ENCODE data around the gene MB21D2.
A peak's percentile ranks its signal among the peaks of the same experiment; 100 is the strongest.

The MB21D2 gene

DNA sequence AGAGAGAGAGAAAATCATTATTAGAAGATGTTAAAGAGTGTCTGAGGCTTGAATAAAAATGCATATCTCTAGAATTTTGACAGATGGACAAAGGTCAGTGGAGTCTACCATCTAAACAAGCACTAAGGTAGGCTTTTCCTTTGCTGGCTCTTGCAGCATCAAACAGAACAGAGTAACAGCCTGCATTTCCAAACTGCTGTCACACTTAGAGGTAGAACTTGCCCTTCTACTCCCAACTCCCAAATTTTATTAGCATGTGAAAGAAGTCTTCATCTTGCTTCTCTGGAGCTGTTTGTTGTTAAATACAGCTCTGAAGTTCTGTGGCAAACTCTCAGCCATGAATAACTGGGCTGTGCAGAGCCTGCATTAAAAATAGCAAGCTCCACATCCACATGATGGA is 4.1 kb upstream of the MB21D2 start:
- DNase-seq (ENCODE audit: low spot score), result no peak

DNA sequence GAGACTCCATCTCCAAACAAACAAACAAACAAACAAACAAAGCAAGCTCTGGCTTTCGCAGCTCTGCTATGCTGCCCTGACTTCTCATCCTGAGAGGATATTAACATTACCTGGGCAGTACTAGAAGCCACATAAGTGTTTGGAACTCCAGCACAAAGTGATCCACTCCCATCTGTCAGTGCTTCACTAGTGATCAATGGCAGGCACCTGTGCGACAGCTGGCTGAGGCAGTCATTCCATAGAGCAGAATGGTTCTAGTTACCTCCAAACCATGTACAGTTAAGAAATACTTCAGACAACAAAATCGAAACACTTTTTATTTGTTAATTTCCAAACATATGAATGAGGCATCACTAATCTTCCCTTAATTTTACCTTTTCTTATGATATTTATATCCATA is 2.8 kb upstream of the MB21D2 start:
- no peak for DNase-seq (ENCODE audit: low spot score)

DNA sequence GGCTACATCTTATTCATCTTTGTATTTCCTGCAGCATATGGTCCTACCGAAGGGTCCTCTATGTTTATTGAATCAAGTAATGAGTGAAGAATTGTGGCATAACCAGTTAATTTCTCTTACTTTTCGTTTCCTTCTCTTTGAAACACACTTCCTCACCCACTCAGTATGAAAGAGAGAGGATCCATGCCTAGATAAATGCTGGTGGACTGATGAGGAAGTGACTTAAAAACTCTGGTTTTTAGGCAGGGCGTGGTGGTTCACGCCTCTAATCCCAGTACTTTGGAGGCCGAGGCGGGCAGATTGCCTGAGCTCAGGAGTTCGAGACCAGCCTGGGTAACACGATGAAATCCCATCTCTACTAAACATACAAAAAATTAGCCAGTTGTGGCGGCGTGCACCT is 2.2 kb upstream of the MB21D2 start:
- DNase-seq (ENCODE audit: low spot score), result peak; percentile 46

DNA sequence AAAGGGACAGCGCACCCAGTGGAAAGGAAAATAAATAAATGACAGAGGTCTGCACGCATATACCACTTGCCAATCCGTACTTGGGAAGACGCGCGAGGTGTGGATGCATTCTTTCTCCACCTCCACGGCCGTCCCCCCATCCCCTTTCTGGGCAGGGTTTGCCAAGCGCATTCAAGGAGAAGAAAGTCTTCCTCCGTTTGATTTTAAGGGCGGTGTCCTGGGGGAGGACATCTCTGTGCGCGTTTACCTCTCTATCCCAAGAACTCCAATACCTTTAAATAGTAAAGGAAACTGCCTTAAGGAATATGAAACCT is 576 bp upstream of the MB21D2 start:
- no peak for DNase-seq (ENCODE audit: low spot score)

DNA sequence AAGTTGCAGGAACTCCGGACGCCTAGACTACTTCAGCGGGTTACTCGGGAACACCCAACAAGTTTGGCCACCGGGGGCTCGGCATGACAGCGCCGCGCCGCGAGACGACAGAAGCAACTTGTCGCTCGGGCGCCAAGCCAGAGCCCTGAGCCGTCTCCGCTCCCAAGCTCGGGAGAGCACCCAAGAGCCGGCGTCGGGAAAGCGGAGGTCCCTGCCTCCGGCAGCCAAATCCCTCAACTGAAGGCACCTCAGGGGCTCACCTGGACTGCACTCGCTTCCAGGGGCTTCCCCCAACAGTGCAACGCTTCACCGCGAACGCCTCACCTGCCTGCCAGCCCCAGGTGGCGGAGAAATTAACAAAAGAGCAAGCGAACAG is 640 bp downstream of the MB21D2 start:
- peak; percentile 69 for DNase-seq (ENCODE audit: low spot score)

DNA sequence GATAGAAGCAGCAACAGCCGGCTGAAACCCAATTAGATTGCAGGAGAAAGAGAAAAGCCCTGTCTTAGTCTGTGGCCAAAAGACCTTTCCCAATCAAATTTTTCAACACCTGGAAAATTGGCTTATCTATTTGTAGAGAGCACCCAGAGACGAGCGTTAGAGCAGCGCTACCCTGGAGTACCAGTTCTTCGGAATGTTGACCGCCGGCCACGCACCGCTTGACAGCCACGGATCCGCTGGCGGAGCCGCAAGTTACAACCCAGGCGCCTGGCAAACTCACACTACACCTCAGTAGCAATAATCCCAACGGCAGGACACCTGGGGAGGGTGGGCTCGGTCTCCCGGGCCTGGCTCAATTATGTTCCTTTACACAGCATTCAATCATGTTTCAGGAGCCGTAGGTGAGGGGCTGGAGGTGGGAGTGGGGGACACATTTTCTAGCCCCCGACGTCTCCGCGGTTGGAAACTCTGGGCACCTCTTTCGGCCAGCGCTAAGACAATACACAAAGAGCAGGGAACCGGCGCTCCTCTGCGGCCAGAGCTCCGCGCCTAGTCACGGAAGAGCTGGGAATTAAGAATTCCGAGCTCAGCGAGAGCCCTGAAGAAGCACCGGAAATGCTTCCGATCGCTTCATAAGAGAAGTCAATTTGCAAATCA is 1.2 kb downstream of the MB21D2 start:
- DNase-seq (ENCODE audit: low spot score), result no peak

DNA sequence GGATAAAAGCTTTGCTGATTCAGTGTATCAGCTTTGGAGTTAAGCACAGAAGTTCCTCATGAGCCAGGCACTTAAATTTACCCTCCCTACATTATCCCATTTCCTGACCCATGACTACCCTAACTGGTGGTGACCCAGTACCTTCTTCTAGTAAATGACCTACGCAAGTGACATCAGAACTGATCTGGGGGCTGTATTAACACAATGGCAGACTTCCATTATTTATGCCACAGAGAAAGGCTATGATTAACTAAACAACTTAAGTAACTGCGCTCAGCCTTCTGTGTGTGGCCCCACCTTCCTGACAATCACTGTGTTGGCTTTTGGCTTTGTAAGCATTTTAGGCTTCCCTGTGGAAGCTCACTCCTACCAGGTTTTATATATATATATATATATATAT is 1.9 kb downstream of the MB21D2 start:
- peak; percentile 34 for DNase-seq (ENCODE audit: low spot score)

DNA sequence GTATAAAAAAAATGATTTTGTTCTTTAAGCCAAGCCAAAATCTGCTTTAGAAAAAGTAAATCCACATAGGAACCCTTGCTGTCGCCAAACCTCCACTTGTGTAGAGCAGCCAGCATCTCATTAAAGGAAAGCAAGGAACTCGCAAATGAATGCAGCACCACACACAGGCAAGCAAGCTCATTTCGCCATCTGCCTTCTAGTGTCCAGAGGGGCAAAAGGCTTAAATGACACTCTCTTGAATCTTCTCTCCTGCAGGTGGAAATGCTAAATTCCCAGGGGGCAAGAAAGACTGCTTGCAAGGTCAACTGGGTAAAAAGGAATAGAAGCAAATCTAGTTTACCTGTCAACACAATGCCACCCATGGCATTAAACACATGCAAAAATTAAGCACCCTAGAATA is 2.4 kb downstream of the MB21D2 start:
- DNase-seq (ENCODE audit: low spot score), result peak; percentile 81

DNA sequence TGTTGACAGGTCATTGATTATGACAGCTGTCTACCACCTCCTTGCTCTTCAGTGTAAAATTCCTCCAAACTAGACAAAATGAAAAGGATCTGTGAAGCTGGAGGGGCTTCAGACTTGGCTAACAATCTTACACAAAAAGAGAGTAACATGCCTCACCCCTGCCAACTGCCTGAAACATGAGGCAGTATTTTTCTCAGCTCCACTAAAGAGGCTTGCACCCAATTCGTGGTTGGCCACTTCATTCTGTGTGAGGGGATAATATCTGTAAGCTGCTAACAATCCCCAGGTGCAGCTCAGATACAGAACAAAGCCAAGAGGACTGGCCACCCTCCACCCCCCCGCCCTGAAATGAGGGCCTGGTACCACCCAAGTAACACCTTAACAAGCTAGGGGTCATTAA is 2.8 kb downstream of the MB21D2 start:
- DNase-seq (ENCODE audit: low spot score), result no peak

DNA sequence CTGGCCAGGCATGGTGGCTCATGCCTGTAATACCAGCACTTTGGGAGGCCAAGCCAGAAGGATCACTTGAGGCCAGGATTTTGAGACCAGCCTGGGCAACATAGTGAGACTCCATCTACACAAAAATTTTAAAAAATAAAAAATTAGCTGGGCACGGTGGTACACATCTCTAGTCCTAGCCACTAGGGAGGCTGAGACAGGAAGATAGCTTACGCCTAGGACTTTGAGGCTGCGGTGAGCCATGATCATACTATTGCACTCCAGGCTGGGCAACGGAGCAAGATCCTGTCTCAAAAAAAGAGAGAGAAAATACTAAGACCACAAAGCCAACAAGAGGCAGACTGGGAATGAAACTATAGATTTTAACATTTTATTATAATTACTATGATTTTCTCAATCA is 4.1 kb downstream of the MB21D2 start:
- DNase-seq (ENCODE audit: low spot score), result no peak

DNA sequence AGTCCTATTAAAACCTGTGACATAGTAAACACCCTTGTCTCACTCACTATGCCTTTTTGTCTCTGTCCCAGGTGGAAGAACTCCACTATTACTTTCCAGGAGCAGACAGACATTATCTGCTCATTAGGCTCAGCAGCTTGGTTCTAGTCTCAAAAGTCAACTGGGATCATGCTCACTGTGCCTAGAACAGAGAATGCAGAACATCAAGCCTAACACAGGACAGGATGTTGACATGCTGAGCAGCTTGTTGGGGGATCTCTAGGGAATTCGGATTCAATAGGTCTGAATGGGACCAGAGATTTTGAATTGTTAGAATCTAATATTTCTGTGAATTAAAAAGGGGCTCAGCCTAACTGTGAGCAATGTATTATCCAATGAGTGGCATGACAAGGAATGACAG is 6.4 kb downstream of the MB21D2 start:
- no peak for DNase-seq (ENCODE audit: low spot score)

DNA sequence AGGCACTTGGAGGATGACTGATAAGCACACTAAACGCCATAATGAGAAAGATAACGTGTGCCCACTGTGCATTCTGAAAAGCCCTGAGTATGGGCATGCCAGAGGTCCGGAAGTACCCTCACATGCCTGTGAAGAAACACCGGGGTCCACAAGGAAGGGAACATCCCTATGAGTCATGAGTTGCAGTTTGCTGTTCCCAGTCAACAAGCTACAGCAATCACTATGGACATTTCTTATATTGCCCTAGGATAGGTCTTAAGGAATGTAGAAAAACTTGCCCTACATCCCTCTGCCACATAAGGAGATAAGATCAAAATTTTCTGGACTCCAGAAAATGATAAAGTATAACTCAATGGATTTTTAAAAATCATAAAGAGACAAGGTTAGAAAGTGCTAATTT is 9.9 kb downstream of the MB21D2 start:
- DNase-seq (ENCODE audit: low spot score), result no peak

DNA sequence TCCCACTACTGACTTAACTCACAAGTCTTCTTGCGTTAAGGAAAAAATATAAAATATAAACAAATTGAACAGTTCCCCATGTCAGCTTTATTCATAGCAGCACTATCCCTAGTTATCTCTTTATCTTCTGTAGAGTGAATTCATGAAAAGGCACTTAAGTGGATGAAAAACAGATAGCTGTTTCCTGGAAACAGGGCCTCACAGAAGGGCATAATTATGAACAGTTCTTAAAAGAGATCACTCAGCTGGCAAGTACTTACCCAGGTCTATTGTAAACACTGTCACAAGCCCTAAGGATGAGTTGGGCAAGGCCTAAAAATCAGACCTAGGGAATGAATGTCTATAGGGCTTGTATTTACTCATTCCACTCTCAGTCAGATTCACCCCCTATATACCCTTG is 10.7 kb downstream of the MB21D2 start:
- no peak for DNase-seq (ENCODE audit: low spot score)

DNA sequence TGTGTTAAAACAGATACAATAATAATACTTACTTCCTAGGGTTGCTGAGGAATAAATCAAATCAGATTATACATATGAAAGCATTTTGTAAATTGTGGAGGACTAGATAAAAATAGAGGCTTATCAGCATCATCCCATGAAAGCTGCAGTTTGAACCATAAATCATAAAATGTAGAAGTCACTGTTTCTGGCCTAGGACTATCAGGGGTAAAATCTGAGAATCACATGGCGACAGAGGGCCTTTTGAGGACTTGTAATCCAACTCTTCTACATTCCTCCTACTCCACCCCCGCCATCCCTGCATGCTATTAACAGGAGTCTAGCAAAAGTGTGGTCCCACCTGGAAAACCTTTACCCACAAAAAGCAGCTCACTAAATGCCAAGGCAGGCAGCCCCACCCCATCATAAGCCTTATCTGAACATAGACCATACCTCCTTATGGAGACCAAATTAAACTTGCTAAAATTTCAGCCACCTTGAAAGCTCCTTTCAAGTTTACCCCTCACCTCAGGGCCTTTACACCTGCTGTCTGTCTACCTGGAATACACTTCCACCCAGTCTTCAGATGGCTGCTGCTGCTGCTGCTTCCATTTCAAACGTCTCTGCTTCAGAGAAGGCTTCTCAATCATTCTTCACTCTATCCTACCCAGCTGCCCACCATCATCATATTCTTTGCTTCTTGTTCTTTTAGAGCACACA is 11.5 kb downstream of the MB21D2 start:
- no peak for DNase-seq (ENCODE audit: low spot score)

DNA sequence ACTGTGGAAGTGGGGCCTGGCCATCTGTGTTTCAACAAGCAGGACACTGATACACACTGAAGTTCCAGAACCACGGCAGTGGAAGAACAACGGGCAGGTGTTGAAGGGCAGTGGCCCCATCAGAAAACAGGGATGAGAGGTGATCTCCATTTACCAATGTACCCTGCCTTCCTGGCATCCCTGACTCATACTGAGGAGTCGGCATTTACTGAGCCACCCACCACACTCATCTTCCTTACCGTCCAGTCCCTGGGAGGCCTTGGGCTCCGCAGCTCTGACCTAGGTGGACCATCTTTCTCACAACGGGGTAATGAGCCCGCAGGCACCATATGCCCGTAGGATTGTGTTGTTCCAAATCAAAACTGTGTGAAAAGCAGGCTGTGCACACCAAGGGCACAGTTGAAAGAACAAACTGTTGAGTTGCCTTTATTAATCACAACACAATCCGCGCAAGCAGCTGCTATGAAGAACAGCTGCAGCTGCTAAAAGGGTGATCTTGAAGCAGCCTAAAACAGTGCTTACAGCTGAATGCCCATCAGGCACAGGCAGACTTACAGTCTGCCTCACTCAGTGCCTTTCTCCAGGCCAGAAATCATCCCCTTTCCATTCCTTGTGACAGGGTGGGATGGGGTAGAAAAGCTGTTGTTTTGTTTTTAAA is 12.9 kb downstream of the MB21D2 start:
- DNase-seq (ENCODE audit: low spot score), result peak; percentile 17

DNA sequence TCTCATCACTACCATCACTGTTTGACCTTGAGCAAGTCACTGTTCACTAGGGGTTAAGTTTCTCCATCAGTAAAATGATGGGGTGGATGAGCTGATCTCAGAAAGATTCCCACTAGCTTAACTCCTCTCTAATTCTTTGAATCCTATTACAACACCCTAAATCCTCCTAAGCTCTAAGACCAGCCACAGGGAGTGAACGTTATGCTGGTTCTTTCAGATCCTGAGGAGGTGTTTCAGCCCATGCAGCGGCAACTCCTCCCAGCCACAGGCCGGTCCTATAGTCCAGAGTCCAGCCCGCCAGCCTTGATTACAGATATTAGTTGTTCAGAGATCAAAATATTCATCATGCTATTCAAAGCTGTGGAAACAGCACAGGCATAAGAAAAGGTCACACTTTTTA is 15.1 kb downstream of the MB21D2 start:
- DNase-seq (ENCODE audit: low spot score), result no peak

DNA sequence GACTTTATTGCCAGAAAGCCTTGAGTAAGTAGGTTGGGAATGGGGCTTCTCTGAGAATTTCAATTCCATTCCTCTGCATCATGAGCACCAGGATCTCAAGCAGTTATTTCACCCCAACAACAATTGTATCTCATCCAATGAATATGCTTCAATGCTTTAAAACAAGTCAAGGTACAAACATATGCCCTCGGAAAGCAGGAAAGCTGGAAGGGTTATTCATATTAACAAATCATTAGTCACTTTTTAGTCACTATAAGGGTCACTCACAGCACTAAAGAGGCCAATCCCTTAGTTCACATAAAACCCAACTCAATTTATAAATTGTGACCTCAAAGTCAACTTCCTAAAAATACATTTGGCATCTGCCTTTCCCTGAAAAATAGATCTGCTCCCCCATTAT is 16.2 kb downstream of the MB21D2 start:
- DNase-seq (ENCODE audit: low spot score), result no peak

DNA sequence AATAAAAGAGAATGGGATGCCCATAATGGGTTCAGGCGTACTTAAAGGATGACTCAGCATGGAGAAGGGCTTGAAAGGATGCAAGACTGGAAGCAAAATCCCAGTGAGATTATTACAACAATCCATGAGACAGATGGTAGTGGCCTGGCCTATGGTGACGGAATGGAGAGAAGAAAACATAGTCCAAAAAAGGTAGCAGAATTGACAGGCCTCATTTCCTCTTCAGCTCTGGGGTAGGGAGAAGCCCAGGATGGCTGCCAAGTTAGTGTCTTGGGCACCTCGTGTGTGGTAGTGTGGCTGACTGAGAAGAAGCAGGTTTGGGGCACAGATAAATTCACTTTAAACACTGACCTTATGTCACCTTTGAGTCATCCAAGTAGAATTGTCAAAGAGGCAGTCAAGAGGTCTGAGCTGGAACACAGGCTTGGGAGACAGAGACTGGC is 18.1 kb downstream of the MB21D2 start:
- DNase-seq (ENCODE audit: low spot score), result peak; percentile 32

DNA sequence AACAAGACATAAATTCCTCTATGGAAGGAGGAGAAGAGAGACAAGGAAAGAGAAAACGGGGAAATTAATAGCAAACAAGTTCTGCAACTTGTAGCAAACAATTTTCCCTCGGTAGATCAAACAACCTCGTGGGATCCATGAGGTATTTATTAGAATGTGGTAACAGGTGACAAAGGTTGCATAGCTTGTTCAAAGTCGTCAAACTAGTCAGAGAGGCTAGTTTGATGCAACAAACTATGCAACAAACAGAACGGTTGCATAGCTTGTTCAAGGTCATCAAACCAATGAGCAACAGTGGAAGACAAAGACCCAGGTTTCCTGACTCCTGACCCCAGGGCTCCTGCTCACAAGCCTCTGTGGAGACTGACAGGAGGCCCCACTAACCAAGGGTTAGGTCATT is 20.7 kb downstream of the MB21D2 start:
- DNase-seq (ENCODE audit: low spot score), result no peak

DNA sequence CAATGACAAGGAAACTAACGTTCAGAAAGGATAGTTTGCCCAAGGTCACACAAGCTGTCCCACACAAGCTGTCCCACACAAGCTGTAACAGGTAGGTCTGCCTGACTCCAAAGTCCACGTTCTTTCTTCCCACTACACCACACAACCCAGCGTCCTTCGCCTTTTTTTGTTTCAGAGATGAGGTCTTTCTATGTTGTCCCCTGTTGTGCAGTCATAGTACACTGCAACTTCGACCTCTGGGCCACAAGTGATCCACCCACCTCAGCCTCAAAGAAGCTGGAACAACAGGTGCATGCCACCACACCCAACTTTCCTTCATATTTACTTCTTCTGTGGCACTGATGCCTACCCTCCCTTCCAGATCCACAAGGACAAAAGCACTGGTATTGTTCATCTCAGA is 21.4 kb downstream of the MB21D2 start:
- DNase-seq (ENCODE audit: low spot score), result no peak

DNA sequence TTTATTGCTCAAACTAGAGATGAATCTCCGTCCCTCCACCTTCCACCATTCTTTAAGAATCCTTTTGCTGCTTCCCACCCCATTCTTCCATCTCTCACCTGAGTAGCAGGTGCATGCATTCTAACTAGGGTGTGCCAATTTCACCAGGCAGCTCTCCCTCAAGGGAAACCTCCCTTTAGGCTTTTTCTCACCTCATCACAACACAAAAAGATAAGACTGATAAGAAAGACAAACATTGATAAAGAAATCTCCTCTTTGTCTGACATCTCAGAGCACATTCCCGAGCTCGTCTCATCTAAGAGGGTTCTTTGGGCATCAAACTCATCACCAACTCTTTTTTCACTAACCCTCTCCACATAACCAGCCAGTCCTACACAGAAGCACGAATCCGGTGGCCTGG is 23.0 kb downstream of the MB21D2 start:
- no peak for DNase-seq (ENCODE audit: low spot score)

DNA sequence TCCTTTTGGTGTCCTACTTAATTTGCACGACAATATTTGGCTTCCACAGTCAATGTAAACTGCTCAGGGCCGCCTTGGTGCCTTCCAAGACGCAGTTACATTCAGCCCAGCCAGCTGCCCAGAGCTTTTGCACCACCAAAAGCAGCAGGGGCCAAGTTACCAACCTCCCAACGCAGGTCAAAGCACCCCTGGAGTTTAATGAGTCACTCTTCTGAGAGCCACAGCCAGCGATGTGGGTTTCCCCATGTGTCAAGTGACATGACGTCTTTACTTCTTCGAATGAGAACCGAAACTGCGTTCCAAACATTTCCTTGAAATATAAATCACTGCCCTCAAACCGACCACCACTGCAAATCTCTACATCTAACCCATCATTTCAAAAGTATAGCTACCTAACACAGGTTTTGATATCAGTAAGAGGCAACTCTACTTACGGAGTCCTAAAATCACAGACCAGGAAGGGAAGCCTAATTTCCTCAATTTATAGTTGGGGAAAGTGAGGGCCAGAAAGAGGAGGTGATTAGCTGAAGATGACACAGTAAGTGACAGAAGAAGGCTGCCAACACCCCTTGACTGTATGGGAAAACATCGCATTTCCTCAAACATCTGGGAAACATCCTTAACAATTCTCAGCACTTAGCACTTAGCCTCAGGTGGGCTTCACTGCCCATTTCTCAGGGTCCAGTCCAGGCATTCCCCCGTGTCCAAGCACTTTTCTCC is 24.5 kb downstream of the MB21D2 start:
- peak; percentile 83 for DNase-seq (ENCODE audit: low spot score)

Measured in pons (tissue), 1 donor.